IgD-negative memory B cell (primary cell): ENCODE data around the gene USP6NL. TPM values are rescaled to one million over a fixed set of nuclear protein-coding genes. Genes with fewer than 3 reads are reported as not detected.

Experiments
- H3K27ac Mint-ChIP-seq, 3 donors: one replicate each; pipeline ENCODE4 v1.8.0; 2020 to 2022; ENCODE audit warnings: mild to moderate bottlenecking in 3 of 3, mixed read lengths in 3 of 3, moderate library complexity in 1 of 3
- H3K27me3 Mint-ChIP-seq: one replicate; pipeline ENCODE4 v1.8.0; 2021; ENCODE audit warnings: mixed read lengths
- H3K36me3 Mint-ChIP-seq: one replicate; pipeline ENCODE4 v1.8.0; 2020; ENCODE audit warnings: mild to moderate bottlenecking, mixed read lengths
- H3K4me1 Mint-ChIP-seq, 3 donors: one replicate each; pipeline ENCODE4 v1.8.0; 2020 to 2022; ENCODE audit warnings: mixed read lengths in 3 of 3, mild to moderate bottlenecking in 1 of 3
- H3K4me3 Mint-ChIP-seq, 4 donors: one replicate each; pipeline ENCODE4 v1.8.0; 2020 to 2022; ENCODE audit warnings: mild to moderate bottlenecking in 4 of 4, mixed read lengths in 4 of 4, moderate library complexity in 3 of 4
- H3K9me3 Mint-ChIP-seq, 3 donors: one replicate each; pipeline ENCODE4 v1.8.0; 2020 to 2021; ENCODE audit warnings: mixed read lengths in 3 of 3, mild to moderate bottlenecking in 1 of 3
- polyA plus RNA-seq: library from polyadenylated mRNA; unstranded; fragments of 300-500 nt; fragmentation: Illumina TruSeq; gene quantifications from one replicate; pipeline ENCODE4 v1.2.3, GENCODE V29; 2021

USP6NL gene
- polyA plus RNA-seq, 1 donor from 2014 or later = 39.3 TPM

DNA sequence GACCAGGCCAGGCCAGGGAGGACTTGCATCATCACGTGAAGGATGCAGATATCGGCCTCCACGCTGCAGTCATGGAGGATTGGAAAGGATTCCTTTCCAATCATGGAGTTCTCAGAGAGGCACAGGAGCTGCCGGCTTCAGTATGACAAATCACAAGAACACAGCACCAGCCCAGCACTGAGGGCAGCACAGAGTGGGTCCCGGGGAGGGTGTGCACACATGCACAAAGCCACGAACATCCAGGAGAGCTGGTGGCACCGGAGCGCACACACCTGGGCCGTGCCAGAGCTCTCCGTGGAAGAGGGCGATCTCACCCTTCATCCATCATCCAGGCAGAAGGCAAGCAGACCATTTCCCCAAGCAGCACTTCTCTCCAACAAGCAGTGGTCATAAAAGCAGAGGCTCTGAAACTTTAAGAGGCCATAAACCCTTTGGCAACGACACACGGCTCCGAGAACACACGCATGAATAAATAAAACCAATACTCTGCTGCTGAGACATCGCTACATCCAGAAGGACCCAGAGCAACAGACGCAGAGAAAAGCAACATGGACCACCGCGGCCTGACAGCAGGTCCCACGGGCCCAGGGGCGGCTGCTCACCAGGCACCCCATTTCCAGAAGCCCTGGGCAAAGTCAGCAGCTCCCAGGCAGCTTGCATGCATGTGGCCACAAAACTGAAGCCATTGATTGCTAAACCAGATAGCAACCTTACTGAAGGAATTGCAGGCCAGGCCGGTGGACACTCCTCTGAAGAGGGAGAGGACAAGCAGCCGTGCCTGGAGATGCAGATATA lies 180.8 kb downstream of the USP6NL start:
- no peak overlapping the region for H3K27ac Mint-ChIP-seq
- H3K27me3 Mint-ChIP-seq = no peaks in the 10 kb centered on the region
- H3K36me3 Mint-ChIP-seq = no peaks in the 10 kb centered on the region
- no peak overlapping the region for H3K4me3 Mint-ChIP-seq
- no peaks in the 10 kb centered on the region for H3K4me1 Mint-ChIP-seq
- H3K9me3 Mint-ChIP-seq = peaks cover 0 to 2% (median 2%) of the 10 kb centered on the region in 3 donors

DNA sequence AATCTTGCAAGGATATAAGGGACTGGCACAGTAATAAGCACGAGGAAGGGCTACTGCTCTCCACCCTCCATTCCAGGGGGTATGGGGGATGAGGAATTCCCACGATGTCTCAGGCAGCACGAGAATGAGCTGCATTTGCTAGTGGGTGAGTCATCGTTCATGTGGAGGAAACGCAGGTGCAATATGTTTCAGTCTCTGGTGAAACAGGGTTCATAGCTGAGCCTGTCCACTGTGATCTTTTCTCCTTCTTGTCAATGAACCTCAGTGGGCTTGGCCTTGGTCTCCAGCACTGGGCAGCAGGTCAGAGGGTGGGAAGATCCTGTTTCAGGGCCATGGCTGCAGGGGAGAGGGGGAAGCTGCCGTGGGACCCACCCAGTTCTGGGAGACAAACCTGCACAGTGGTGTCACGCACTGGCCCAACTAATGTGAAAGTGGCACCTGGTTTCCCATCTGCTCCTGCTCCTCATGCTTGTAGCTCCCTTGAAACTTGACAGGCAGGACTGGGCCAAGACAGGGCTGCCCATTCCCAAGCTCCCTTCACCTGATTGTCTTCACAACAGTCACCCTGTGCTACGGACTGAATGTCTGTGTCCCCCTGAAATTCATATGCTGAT lies 181.9 kb downstream of the USP6NL start:
- Mint-ChIP-seq H3K4me1 (no peaks in the 10 kb centered on the region), H3K27ac (no peak overlapping the region), H3K36me3 (no peaks in the 10 kb centered on the region), H3K27me3 (no peaks in the 10 kb centered on the region), H3K9me3 (peaks cover 0 to 2% (median 2%) of the 10 kb centered on the region in 3 donors), H3K4me3 (no peak overlapping the region)

DNA sequence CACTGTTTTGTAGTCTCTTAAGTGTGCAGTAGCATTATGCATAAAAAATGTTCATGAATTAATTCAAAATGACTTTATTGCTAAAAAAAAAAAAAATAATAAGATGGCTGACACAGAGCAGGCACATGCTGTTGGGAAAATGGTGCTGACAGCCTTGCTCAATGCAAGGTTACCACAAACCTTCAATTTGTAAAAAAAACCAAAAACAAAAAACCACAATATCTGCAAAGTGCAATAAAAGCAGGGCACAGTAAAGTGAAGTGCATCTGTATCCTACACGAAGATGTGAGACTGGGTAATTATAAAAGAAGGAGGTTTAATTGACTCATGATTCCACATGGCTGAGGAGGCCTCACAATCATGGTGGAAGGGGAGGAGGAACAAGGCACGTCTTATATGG lies 185.8 kb downstream of the USP6NL start:
- Mint-ChIP-seq H3K9me3 (peaks cover 0 to 12% (median 2%) of the 10 kb centered on the region in 3 donors), H3K27ac (no peak overlapping the region), H3K36me3 (peaks cover 2% of the 10 kb centered on the region), H3K4me3 (no peak overlapping the region), H3K27me3 (no peaks in the 10 kb centered on the region), H3K4me1 (peaks cover 0 to 4% (median 1%) of the 10 kb centered on the region in 3 donors)

DNA sequence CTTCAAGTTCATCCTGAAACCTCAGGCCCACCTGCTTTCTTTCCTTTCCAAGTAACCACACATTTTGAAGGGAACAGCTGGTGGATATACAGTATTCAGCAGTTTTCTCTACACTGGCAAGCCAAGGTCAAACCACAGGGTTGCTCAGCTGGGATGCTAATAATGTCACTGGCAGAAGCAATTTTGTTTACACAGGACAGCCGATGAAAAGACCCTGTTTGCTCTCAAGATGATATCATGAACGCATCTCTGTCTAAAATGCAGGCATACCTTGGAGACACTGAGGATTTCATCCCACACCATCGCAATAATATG lies 186.2 kb downstream of the USP6NL start:
- H3K9me3 Mint-ChIP-seq = peaks cover under 1 to 12% (median 2%) of the 10 kb centered on the region in 3 donors
- H3K27me3 Mint-ChIP-seq = no peaks in the 10 kb centered on the region
- peak overlapping the region in 1 of 3 donors; percentile 5 for H3K27ac Mint-ChIP-seq
- peaks cover 0 to 4% (median 1%) of the 10 kb centered on the region in 3 donors for H3K4me1 Mint-ChIP-seq
- H3K36me3 Mint-ChIP-seq = peaks cover 2% of the 10 kb centered on the region
- no peak overlapping the region for H3K4me3 Mint-ChIP-seq

DNA sequence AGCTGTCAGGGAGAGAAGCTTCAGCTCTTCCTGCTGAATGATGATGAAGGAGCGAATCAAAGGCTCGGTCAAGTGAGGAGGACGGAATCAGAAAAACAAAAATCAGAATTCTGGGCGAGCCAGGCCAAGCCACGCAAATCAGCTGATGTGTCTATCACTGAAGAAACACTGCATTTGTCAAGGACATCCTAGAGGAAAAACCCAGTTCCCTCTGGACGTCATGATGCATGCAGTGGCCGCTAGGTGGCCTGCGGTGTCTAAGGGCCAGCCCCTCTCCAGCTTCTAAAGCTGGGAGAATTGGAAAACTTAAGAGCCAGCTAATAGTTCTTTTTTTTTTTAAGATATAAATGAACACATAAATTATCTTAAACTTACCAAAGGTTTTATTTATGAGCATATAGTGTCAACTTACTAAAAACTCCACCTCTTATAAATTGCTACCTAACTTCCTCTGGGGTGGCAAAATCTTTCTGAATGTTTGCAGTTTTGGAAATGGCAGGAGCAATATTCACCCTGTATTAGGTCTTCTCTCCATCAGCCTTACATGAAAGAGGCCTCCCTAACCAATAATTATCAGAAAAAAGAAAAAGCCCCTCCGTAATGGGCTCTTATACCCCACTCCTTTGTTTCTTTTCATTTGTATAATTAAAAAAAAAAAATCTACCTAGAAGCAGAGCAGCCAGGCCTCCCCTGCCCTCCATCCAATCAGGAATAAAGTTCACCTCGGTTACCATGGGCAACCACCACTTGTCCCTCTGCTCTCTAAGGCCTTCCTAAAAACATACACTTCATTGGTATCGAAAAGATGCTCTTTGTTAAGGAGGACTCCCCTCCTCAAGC lies 186.8 kb downstream of the USP6NL start:
- Mint-ChIP-seq H3K9me3 (peaks cover 2 to 14% (median 6%) of the 10 kb centered on the region in 3 donors), H3K27me3 (no peaks in the 10 kb centered on the region), H3K4me3 (no peak overlapping the region), H3K4me1 (peaks cover 0 to 4% (median 1%) of the 10 kb centered on the region in 3 donors), H3K27ac (peak overlapping the region in 1 of 3 donors; percentile 5), H3K36me3 (peaks cover 2% of the 10 kb centered on the region)

DNA sequence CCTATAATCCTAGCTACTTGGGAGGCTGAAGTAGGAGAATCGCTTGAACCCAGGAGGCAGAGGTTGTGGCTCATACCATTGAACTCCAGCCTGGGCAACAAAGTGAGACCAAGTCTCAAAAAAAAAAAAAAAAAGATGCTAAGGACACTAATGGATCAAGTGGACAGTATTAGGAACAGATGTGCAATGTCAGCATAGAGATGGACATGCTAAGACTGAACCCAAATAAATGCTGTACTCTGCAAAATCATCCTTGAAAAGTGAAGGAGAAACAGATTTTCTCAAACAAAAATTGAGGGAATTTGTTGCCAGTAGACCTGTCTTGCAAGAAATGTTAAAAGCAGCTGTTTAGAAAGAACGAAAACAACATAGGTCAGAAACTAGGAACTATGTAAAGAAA lies 194.5 kb downstream of the USP6NL start:
- no peak overlapping the region for H3K27ac Mint-ChIP-seq
- H3K4me1 Mint-ChIP-seq = peaks cover 0 to 3% (median 0%) of the 10 kb centered on the region in 3 donors
- H3K36me3 Mint-ChIP-seq = peaks cover 4% of the 10 kb centered on the region
- peaks cover 6% of the 10 kb centered on the region for H3K27me3 Mint-ChIP-seq
- no peak overlapping the region for H3K4me3 Mint-ChIP-seq
- H3K9me3 Mint-ChIP-seq = peaks cover 2 to 28% (median 13%) of the 10 kb centered on the region in 3 donors

DNA sequence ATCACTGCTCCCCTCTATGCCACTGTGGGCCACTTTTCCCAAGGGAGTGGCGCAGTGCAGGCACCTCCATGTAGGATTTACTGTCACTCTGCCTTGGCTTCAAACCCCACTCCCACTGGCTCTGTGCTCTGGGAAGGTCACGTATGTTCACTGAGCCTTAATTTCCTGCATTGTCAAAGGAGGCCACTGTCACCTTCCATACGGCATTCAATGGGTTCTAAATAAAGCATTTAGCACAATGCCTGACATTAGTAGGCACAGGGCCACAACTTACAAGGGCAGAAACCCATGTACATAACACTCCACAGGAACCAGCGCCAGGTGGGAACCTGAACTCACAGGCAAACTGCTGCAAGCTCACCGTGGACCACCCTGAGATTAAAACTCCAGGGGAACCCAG lies 196.4 kb downstream of the USP6NL start:
- Mint-ChIP-seq H3K4me3 (no peak overlapping the region), H3K36me3 (peaks cover 2% of the 10 kb centered on the region), H3K9me3 (peaks cover 2 to 24% (median 12%) of the 10 kb centered on the region in 3 donors), H3K27ac (no peak overlapping the region), H3K27me3 (peaks cover 6% of the 10 kb centered on the region), H3K4me1 (peaks cover 0 to 3% (median 2%) of the 10 kb centered on the region in 3 donors)

DNA sequence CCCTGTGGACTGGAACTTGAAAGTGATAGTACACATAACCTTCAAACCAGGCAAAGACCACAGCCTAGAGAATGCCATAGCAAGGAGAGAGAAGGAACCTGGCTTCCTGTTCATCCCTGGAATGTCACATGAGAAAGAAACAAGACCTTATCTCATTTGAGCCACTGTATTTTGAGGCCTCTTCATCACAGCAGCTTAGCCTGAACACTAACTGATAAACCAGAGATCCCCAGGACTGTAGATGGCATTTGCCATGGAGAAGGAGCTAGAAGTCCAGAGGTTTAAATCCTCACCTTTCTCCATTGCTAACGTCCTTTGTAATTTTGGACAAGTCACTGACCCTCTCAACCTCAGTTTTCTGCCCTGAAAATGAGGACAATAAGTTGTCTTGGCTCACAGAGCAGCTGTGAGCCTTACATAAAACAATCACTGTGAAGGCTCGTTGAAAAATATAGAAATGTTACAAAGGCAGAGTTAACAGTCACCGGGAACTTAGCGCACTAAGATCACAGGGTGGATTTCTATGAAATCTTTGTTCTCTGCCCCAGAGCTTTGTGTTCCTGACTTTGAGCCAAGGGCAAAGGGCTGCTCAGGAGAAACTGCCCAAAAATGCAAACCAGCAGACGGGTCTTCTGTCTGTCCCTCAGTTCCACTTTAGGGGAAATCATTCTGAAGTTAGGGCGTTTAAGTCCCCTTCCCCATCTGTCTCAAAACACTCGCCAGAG lies 197.0 kb downstream of the USP6NL start:
- Mint-ChIP-seq H3K27me3 (peaks cover 6% of the 10 kb centered on the region), H3K27ac (peak overlapping the region in 1 of 3 donors; percentile 29), H3K4me1 (peaks cover 0 to 6% (median 3%) of the 10 kb centered on the region in 3 donors), H3K4me3 (no peak overlapping the region), H3K9me3 (peaks cover 2 to 20% (median 7%) of the 10 kb centered on the region in 3 donors), H3K36me3 (peaks cover 2% of the 10 kb centered on the region)

DNA sequence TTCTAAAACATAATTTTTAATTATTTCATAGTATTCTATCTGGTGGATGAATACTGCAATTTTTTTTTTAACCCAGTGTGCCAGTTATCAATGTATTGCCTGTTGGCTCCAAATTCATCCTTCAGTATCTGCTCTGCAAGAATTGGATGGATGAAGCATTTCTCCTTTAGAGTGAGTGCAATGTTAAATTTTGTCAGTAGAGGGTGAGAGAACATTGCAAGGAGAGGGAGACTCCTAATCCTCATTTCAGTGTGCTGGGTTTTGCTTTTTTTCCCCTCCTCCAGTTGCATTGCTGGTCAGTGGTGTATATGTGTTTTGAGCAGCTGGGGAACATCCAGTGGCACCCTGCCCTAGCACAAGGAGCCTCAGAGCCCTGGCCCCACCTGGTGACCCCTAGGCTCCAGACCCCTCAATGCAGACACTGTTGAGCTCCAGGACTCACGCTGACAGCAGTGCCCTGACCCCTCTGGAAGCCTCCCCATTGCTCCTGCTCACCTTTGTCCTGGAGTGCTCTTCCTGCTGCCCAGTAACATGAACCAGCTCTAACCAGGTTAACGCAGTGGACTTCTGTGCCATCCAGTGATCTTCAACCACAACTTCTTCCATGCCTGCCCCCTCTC lies 199.4 kb downstream of the USP6NL start:
- H3K9me3 Mint-ChIP-seq = peaks cover 2 to 15% (median 4%) of the 10 kb centered on the region in 3 donors
- peaks cover 7 to 25% (median 18%) of the 10 kb centered on the region in 3 donors for H3K4me1 Mint-ChIP-seq
- H3K4me3 Mint-ChIP-seq = no peak overlapping the region
- peaks cover 6% of the 10 kb centered on the region for H3K36me3 Mint-ChIP-seq
- no peak overlapping the region for H3K27ac Mint-ChIP-seq
- H3K27me3 Mint-ChIP-seq = peaks cover 1% of the 10 kb centered on the region

DNA sequence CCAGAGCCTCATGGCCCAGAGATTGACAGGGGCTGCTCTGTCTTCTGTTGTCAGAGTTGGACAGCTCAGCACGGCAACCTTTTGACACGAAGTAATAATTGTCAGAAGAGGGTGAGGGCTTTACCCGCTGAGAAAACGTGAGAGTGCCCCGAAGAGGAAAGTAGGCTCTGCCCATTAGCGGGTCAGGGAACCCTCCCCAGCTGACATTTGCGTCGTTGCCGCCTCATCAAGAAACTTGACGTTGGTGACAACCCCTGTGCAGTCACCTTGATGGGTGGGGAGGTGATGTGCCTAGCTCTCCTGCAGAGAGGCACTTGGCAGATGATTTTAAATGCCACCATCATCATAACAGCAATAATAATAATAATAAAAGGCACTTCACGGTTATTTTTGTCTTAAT lies 202.1 kb downstream of the USP6NL start:
- H3K27ac Mint-ChIP-seq = no peak overlapping the region
- H3K4me3 Mint-ChIP-seq = no peak overlapping the region
- H3K9me3 Mint-ChIP-seq = peaks cover 2 to 16% (median 4%) of the 10 kb centered on the region in 3 donors
- peaks cover 11 to 41% (median 35%) of the 10 kb centered on the region in 3 donors for H3K4me1 Mint-ChIP-seq
- peaks cover 9% of the 10 kb centered on the region for H3K36me3 Mint-ChIP-seq
- peaks cover 1% of the 10 kb centered on the region for H3K27me3 Mint-ChIP-seq

DNA sequence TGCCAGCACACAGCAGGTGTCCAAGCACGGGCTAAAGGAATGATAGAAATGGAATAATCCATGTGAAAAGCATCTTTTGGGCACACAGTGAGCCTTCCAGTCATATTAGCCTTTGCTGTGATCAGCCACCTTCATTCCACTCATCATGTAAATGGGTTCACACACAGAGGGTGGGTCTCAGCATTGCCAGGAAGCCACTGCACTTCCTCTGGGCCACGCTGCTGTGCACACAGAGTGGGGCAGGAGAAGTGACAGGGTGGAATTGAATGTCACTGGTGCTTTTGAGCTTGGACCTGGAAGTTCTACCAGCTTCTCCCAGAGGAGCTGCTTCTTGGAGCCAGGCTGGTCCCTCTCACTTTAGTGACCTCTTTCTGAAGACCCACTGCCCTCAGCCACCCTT lies 203.5 kb downstream of the USP6NL start:
- Mint-ChIP-seq H3K27ac (no peak overlapping the region), H3K4me1 (peaks cover 15 to 48% (median 40%) of the 10 kb centered on the region in 3 donors), H3K36me3 (peaks cover 9% of the 10 kb centered on the region), H3K27me3 (peaks cover 1% of the 10 kb centered on the region), H3K9me3 (peaks cover 2 to 16% (median 6%) of the 10 kb centered on the region in 3 donors), H3K4me3 (peak overlapping the region in 3 of 4 donors; percentile 41 to 85 (median 41))

DNA sequence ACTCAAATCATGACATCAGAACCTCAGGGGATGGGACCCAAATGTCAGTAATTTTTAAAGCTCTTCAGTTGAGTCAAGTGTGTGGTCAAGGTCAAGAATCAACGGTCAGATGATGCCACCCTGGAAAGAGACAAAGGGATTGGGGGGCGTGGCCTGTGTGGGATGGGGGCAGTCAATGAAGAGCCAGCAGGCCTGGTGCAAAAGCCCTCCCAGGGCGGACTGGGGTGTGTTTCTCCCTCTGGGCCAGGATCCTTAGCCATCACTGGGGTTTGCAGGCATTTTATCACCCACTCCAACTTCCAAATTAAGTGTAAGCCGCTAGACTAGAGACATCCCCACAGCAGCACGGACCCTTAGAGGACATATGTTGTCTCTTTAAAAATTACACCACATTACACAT lies 204.7 kb downstream of the USP6NL start:
- Mint-ChIP-seq H3K4me3 (peak overlapping the region in 2 of 4 donors; percentile 77 to 85), H3K27me3 (no peaks in the 10 kb centered on the region), H3K36me3 (peaks cover 9% of the 10 kb centered on the region), H3K9me3 (peaks cover 0 to 7% (median 2%) of the 10 kb centered on the region in 3 donors), H3K27ac (no peak overlapping the region), H3K4me1 (peaks cover 17 to 56% (median 41%) of the 10 kb centered on the region in 3 donors)

DNA sequence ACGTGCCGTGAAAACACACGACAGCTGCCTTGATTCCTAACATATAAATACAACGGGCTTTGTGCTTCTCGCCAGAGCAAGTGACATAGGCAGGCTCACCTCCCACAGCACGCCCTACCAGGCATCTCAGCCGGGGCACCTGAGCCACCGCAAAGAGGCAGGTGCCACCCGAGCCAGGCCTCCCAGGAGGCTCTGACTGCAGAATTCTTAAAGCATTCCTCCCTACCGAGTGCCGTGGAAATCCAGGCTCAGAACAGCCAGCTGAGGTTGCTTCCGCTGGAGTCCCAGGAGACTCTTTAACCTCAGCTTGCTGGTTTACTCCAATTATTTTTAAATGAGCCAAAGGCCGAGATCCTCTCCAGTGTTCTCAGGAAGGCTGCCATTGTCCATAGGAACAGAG lies 206.5 kb downstream of the USP6NL start:
- Mint-ChIP-seq H3K27ac (peak overlapping the region in 2 of 3 donors; percentile 12 to 17), H3K27me3 (no peaks in the 10 kb centered on the region), H3K4me1 (peaks cover 17 to 65% (median 50%) of the 10 kb centered on the region in 3 donors), H3K36me3 (peaks cover 9% of the 10 kb centered on the region), H3K9me3 (peaks cover 0 to 7% (median 2%) of the 10 kb centered on the region in 3 donors), H3K4me3 (peak overlapping the region in 2 of 4 donors; percentile 55 to 70)
